Measurements from ENCODE around the gene ACTL9.

GRCh38 chr19:8688930-8689329 lies 9.7 kb downstream of the ACTL9 start:
- no peak for TF ChIP-seq POLR2A (IDR thresholded peaks at IDR 0.05; ENCODE audit: low read length)
- no peak for TF ChIP-seq GATA1 (IDR thresholded peaks at IDR 0.05; ENCODE audit: low read depth, low read length)

All from erythroblast (primary cell).